K562 (cell line): ENCODE measurements around the gene CERS6. TPM values are rescaled to one million over a fixed set of nuclear protein-coding genes. Genes with fewer than 3 reads are reported as not detected.

Source experiments
- ATAC-seq: fragments of 200-7000 bp; cut with Tn5 transposase; 3 replicates; pipeline ENCODE4 v1.9.1; 2020; ENCODE audit warnings: moderate library complexity
- BruUV-seq: library from RNA; stranded (reverse); fragments of 400-500 nt; replicated peaks from 2 replicates; lab custom pipeline; 2021; lab: Mats Ljungman, UMichigan
- CTCF ChIA-PET: fragments of 300-600 bp; formaldehyde crosslinking; extraction: SDS; loops from one replicate; lab custom pipeline; 2021; ENCODE audit warnings: low intra/inter-chr PET ratio; lab: Yijun Ruan, JAX
- POLR2A ChIA-PET: fragments of 300-600, 350-650 bp; sonication (Branson Sonifier 250); formaldehyde crosslinking; extraction: SDS; loops from one replicate; lab custom pipeline; 2021; ENCODE audit warnings: antibody characterized with exemption, inconsistent platforms; lab: Yijun Ruan, JAX
- DNase-seq, 4 experiments: peaks; one replicate each; pipeline versions ENCODE4 v3.0.0 to v3.0.0-alpha.2; 2011 to 2018; ENCODE audit warnings: low spot score in 3 of 4, mixed read lengths in 3 of 4; ENCODE audit errors: extremely low read depth in 1 of 4
- FAIRE-seq: peaks from 2 replicates; lab custom pipeline; 2011; peaks lifted over from hg19 to GRCh38; lab: Jason Lieb, UNC
- H2AFZ ChIP-seq: 2 replicates; pipeline ENCODE4 v1.6.0; 2011; ENCODE audit warnings: low read depth, low read length, control low read depth, inconsistent platforms
- H3K27ac ChIP-seq: fragments of 200-600 bp; 3 replicates; pipeline ENCODE4 v1.8.0; 2011; ENCODE audit warnings: low read depth, mild to moderate bottlenecking, control low read depth, inconsistent platforms, low read length, moderate library complexity, mixed read lengths; ENCODE audit errors: extremely low read depth
- H3K27me3 ChIP-seq, 2 experiments: fragments of 300-600 bp in 1 of 2; 2 replicates in 1 of 2; 3 replicates in 1 of 2; pipeline versions ENCODE4 v1.6.0 to v1.8.0; 2011; ENCODE audit warnings: inconsistent platforms in 2 of 2, low read length in 2 of 2, mild to moderate bottlenecking in 1 of 2, mixed read lengths in 1 of 2, moderate library complexity in 1 of 2; ENCODE audit not compliant: control insufficient read depth in 2 of 2, insufficient read depth in 2 of 2
- H3K36me3 ChIP-seq: fragments of 300-600 bp; 3 replicates; pipeline ENCODE4 v1.8.0; 2011; ENCODE audit warnings: mild to moderate bottlenecking, low read length, inconsistent platforms; ENCODE audit not compliant: control insufficient read depth, insufficient read depth
- H3K4me1 ChIP-seq, 2 experiments: fragments of 200-600 bp in 1 of 2; replicated peaks in 1 of 2; 2 replicates in 1 of 2; 3 replicates in 1 of 2; pipeline versions ENCODE4 v1.5.1 to v1.8.0; 2011; ENCODE audit warnings: inconsistent platforms in 2 of 2, low read length in 2 of 2, mild to moderate bottlenecking in 1 of 2, mixed read lengths in 1 of 2, moderate library complexity in 1 of 2; ENCODE audit not compliant: control insufficient read depth in 2 of 2, insufficient read depth in 2 of 2
- H3K4me2 ChIP-seq: 2 replicates; pipeline ENCODE4 v1.6.1; 2011; ENCODE audit warnings: low read length, control low read depth, inconsistent platforms, mixed read lengths; ENCODE audit not compliant: insufficient read depth
- H3K4me3 ChIP-seq: fragments of 200-600 bp; sonication (generic), shearing (Covaris generic); 2 replicates; pipeline ENCODE4 v1.5.1; 2016; ENCODE audit warnings: control low read depth, inconsistent platforms
- H3K79me2 ChIP-seq: fragments of 200-600 bp; 3 replicates; pipeline ENCODE4 v1.8.0; 2011; ENCODE audit warnings: low read length, inconsistent platforms; ENCODE audit not compliant: control insufficient read depth, insufficient read depth
- H3K9ac ChIP-seq, 2 experiments: 2 replicates each; pipeline versions ENCODE4 v1.6.0 to v1.6.1; 2011; ENCODE audit warnings: low read depth in 2 of 2, low read length in 2 of 2, control low read depth in 1 of 2, inconsistent platforms in 1 of 2, mild to moderate bottlenecking in 1 of 2, mixed read lengths in 1 of 2; ENCODE audit not compliant: insufficient read depth in 1 of 2
- H3K9me1 ChIP-seq: one replicate; pipeline ENCODE4 v1.6.0; 2011; ENCODE audit warnings: inconsistent platforms, mild to moderate bottlenecking, low read length, moderate library complexity; ENCODE audit not compliant: control insufficient read depth, insufficient read depth
- H3K9me3 ChIP-seq: replicated peaks from 2 replicates; pipeline ENCODE4 v1.5.1; 2011; ENCODE audit warnings: low read depth, low read length, inconsistent platforms; ENCODE audit not compliant: control insufficient read depth, insufficient read depth
- H4K20me1 ChIP-seq: replicated peaks from 2 replicates; pipeline ENCODE4 v1.6.1; 2011; ENCODE audit warnings: low read length, inconsistent platforms, mixed read lengths; ENCODE audit not compliant: control insufficient read depth, insufficient read depth
- SRF ChIP-seq, 2 experiments: fragments of 250-450, 450-650 bp in 1 of 2; sonication (Bioruptor Pico) in 1 of 2; sonication (generic) in 1 of 2; formaldehyde crosslinking; IDR thresholded peaks; 2 replicates each; pipeline versions ENCODE4 v1.5.0 to v1.5.1; 2020 to 2022; ENCODE audit warnings: mild to moderate bottlenecking in 1 of 2, missing genetic modification reagents in 1 of 2
- TOE1 ChIP-seq, 2 experiments: fragments of 450-650 bp in 1 of 2; sonication (generic) in 1 of 2; formaldehyde crosslinking in 1 of 2; IDR thresholded peaks; 2 replicates each; pipeline versions ENCODE4 v1.7.1 to v1.8.0; 2016 to 2022; ENCODE audit warnings: borderline replicate concordance in 2 of 2, mild to moderate bottlenecking in 2 of 2, antibody characterized with exemption in 1 of 2, inconsistent platforms in 1 of 2, low read depth in 1 of 2, missing genetic modification reagents in 1 of 2, moderate library complexity in 1 of 2
- ZNF444 ChIP-seq: fragments of 250-450 bp; sonication (Bioruptor Pico); IDR thresholded peaks from 2 replicates; pipeline ENCODE4 v1.4.0; 2020; ENCODE audit warnings: mild to moderate bottlenecking, moderate library complexity
- in situ Hi-C: fragments of 300-500 bp; cut with MboI; formaldehyde crosslinking; loops from 4 replicates; pipeline ENCODE4 v1.15.0; 2018; ENCODE audit warnings: inconsistent platforms, mixed read lengths
- intact Hi-C: fragments of 100-400 bp; cut with micrococcal nuclease; formaldehyde crosslinking; loops from 2 replicates; pipeline ENCODE4 v1.14.2; 2022
- polyA plus RNA-seq, 8 experiments: library from polyadenylated mRNA; depleted of rRNA in 4 of 8; stranded (reverse) in 5 of 8; unstranded in 3 of 8; fragments of >200 nt; fragmentation: Nextera tagmentation in 2 of 8; fragmentation: Illumina TruSeq in 1 of 8; extraction: Ambion mirVana in 2 of 8; extraction: Trizol in 1 of 8; gene quantifications; 2 replicates each; pipeline versions ENCODE4 v1.2.1 to v1.2.3, GENCODE V29; 2011 to 2014; ENCODE audit warnings: inconsistent platforms in 1 of 8, missing spikeins in 1 of 8
- total RNA-seq, 7 experiments: library from RNA; depleted of rRNA in 6 of 7; stranded (reverse); fragments of >200 nt in 6 of 7; fragmentation: Illumina TruSeq in 2 of 7; extraction: Trizol in 2 of 7; gene quantifications; 2 replicates each; pipeline versions ENCODE4 v1.2.1 to v1.2.3, GENCODE V29; 2011 to 2021; ENCODE audit warnings: low replicate concordance in 1 of 7
- TF ChIP-seq, protein P1 (sequence below): fragments of 450-650 bp; IDR thresholded peaks from 2 replicates; pipeline ENCODE4 v1.6.1; 2016; ENCODE audit warnings: missing biosample characterization, missing genetic modification characterization

Gene CERS6
- total and polyA plus RNA-seq, 9 of the 15 experiments (the other 6 are each of a cell fraction or from before 2014, with no cell fraction given): 1.6 to 13.6 (median 11.4) TPM

DNA sequence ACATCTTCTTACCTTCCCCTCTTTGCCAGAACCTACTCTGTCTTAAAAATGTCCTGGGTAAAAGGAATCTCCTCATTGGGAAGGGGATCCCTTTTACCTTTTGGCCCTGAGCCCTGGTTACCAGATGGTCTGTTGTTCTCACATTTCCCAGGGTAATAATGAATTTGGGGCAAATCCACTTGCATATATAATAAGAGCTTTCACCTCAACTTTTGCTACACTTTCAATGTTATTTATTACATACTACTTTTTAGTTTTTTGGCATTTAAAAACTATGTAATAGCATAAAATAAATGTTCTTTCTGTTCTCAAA lies 15.0 kb downstream of the CERS6 start:
- Histone ChIP-seq H3K4me3 (no peak overlapping the region), H3K27ac (no peak overlapping the region), H3K9ac (no peak overlapping the region), H3K4me2 (no peak overlapping the region), H2AFZ (no peak overlapping the region), H3K4me1 (peaks cover 0 to 10% of the 10 kb centered on the region in 2 experiments; a peak in 3 of 5 replicates), H3K36me3 (no peaks in the 10 kb centered on the region), H3K9me1 (no peaks in the 10 kb centered on the region), H3K27me3 (no peaks in the 10 kb centered on the region), H3K9me3 (no peaks in the 10 kb centered on the region), H4K20me1 (0 out of 2 replicates have a peak, but pooled peaks cover 5% of the 10 kb centered on the region), H3K79me2 (peaks cover 27% of the 10 kb centered on the region; the same call in 1 of the 3 replicates)
- TF ChIP-seq, protein P1, sequence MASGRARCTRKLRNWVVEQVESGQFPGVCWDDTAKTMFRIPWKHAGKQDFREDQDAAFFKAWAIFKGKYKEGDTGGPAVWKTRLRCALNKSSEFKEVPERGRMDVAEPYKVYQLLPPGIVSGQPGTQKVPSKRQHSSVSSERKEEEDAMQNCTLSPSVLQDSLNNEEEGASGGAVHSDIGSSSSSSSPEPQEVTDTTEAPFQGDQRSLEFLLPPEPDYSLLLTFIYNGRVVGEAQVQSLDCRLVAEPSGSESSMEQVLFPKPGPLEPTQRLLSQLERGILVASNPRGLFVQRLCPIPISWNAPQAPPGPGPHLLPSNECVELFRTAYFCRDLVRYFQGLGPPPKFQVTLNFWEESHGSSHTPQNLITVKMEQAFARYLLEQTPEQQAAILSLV (tag): no peak
- no peak for TF ChIP-seq SRF (CRISPR knock-in tag; IDR thresholded peaks at IDR 0.05)
- TF ChIP-seq TOE1 (IDR thresholded peaks at IDR 0.05; ENCODE audit: borderline replicate concordance): no peak
- no peak for TF ChIP-seq TOE1 (CRISPR knock-in tag; IDR thresholded peaks at IDR 0.05; ENCODE audit: borderline replicate concordance, low read depth)
- TF ChIP-seq ZNF444 (CRISPR knock-in tag): no peak
- intact Hi-C loops (no loop called here), in situ Hi-C loops (no loop called here)
- no peak for DNase-seq
- no TSS peak for BruUV-seq
- ChIA-PET CTCF (no interaction called here), POLR2A (interaction anchor here (0.6 to 3.9 kb wide), 3 partner anchors 8 to 310 kb away, joined by 4 to 22 read pairs (median 5); no protein-coding TSS in a partner anchor)
- ATAC-seq: no peak
- no peak for FAIRE-seq
